Hematopoietic multipotent progenitor cell (in vitro differentiated cells): ENCODE data around the gene SLX1A. TPM values are rescaled to one million over a fixed set of nuclear protein-coding genes. Genes with fewer than 3 reads are reported as not detected.
"Not testable (repeated sequence)": the region's sequence is repeated elsewhere in the genome, so short reads cannot be mapped to it uniquely, and the experiment has no call there.

Source experiments
- DNase-seq, 3 donors: peaks; one replicate each; pipeline ENCODE4 v3.0.0-alpha.2; 2011 to 2015; ENCODE audit warnings: low read depth in 2 of 3, low spot score in 2 of 3
- total RNA-seq: library from RNA; depleted of rRNA; stranded (reverse); fragments of >200 nt; gene quantifications from one replicate; pipeline ENCODE4 v1.2.3, GENCODE V29; 2012

SLX1A gene
- 59.2 TPM for total RNA-seq

DNA sequence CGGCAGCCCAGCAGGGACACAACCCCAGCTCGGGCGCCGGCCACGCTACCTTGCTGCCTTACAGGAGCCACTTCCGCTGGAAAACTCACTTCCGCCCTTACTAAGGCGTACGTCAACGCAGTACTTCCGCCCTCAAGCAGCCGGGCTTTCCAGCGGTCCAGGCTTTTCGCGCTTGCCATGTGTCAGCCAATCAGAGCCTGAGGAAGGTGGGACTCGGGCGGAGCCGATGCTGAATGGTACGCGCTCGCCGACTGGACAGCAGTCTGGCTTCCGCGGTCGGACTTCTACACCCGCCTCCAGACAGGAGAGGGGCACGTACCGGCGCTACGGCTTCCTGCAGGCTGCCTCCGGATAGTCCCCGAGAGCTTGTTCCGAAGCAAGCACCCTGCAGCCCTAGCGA lies at the start of gene SLX1A, which contains the start of gene BOLA2B:
SLX1A (plus strand) TSS at position 261 of the 400 bp plus-strand sequence. CDS start 210 bp downstream, outside the sequence.
BOLA2B (minus strand) TSS at position 52 of the 400 bp plus-strand sequence. CDS start 71 bp downstream, outside the sequence.
- not testable (repeated sequence) for DNase-seq

DNA sequence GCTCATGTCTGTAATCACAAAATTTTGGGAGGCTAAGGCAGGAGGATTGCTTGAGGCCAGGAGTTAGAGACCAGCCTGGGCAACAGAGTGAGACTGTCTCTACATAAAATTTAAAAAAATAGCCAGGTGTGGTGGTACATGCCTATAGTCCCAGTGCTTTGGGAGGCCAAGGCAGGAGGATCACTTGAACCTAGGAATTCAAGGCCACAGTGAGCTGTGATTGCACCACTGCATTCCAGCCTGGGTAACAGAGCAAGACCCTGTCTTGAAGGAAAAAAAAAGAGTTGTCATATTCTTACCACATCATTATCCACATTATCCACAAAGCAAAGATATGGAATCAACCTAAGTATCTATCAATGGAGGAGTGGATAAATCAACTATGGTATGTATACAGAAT lies 49.7 kb upstream of the SLX1A start:
- DNase-seq = no peak

DNA sequence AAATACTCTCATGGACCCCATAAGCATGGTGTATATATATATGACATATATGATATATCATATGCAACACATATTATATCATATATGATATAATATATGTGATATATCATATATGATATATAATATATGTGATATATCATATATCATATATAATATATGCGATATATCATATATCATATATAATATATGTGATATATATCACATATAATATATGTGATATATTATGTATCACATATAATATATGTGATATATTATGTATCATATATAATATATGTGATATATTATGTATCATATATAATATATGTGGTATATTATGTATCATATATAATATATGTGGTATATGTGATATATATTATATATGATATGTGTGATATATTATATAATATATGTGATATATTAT lies 48.8 kb upstream of the SLX1A start:
- no peak for DNase-seq

DNA sequence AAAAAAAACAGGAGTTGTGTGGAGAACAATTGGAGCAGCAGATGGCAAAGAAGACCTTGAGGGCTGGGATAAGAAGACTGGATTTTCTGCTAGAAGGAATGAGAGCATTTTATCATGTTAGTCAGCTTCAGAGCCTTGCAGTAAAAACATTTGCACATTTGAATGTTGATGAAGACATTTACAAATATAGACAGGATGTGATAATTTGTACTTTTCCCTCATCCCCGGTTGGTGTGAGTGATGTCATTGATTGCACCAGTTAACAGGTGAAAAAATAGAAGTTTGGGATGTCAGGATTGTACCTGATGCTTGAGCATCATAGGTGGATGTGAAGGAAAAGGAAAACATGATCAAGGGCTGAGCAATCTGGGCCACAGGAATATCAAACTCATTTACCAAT lies 48.0 kb upstream of the SLX1A start:
- DNase-seq = no peak

DNA sequence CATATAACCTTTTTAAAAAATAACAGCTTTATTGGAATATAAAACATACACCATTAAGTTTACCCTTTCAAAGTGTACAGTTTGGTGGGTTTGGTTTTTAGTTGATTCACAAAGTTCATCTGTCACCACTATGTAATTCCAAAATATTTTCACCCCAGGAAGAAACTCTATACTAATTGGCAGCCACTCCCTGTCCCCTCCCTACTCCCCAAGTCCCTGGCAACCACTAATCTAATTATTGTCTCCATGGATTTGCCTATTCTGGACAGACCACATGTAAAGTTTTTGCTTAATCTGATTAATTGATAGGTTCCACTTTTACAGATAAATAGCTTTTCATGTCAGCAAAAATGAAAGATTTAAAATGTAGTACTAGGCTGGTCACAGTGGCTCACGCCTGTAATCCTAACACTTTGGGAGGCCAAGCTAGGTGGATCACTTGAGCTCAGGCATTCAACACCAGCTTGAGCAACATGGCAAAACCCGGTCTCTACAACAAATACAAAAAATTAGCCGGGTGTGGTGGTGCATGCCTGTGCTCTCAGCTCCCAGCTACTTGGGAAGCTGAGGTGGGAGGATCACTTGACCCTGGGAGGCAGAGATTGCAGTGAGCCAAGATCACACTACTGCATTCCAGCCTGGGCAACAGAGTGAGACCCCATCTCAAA lies 45.7 kb upstream of the SLX1A start:
- DNase-seq = no peak

DNA sequence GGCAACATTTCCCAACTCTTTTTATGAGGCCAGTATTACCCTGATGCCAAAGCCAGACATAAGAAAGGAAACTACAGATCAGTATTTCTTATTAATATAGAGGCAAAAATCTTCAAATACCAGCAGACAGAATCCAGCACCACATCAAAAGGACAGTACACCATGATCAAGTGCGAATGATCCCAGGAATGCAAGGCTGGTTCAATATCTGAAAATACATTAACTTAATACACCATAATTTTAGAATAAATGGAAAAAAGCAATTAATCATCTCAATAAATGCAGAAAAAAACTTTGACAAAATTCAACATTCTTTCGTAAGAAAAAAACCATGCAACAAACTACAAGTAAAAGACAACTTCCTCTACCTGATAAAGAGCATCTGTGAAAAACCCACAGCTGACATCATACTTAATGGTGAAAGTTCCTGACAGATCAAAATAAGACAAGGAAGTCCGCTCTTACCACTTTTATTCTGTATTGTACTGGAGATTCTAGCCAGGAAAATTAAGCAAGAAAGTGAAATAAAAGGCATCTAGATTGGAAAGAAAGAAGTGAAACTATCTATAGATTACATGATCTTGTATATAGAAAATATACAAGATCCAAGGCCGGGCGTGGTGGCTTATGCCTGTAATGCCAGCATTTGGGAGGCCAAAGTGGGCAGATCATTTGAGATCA lies 44.3 kb upstream of the SLX1A start:
- no peak for DNase-seq

DNA sequence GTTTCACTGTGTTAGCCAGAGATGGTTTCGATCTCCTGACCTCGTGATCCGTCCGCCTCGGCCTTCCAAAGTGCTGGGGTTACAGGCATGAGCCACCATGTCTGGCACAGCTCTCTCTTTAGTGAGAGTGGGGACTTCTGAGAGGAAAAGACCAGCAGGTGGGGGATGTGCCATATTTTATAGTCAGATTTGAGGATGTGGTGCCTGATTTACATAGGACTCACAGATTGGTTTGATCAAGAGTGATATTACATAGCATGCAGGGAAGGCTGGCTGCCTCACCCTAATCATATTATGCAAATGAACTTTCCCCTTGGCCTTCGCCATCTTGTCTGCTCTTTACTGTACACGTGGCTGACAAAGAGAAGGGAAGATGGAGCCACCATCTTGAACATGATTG lies 42.6 kb upstream of the SLX1A start:
- no peak for DNase-seq

DNA sequence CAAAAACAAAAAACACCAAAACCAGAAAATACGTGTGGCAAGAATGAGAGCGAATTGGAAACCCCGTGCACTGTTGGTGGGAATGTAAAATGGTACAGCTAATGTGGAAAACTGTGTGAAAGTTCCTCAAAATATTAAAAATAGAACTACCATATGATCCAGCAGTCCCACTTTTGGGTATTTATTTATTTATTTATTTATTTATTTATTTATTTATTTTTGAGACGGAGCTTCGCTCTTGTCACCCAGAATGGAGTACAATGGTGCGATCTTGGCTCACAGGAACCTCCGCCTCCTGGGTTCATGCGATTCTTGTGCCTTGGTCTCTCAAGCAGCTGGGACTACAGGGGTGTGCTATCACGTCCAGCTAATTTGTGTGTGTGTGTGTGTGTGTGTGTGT lies 41.2 kb upstream of the SLX1A start:
- DNase-seq = no peak

DNA sequence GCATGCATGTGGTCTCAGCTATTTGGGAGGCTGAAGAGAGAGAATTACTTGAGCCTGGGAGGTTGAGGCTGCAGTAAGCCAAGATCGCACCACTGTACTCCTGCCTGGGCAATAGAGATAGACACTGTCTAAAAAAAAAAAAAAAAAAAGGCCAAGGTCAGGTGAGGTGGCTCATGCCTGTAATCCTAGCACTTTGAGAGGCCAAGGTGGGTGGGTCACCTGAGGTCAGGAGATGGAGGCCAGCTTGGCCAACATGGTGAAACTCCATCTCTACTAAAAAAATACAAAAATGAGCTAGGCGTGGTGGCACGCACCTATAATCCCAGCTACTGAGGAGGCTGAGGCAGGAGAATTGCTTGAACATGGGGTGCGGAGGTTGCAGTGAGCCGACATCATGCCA lies 38.5 kb upstream of the SLX1A start:
- no peak for DNase-seq

DNA sequence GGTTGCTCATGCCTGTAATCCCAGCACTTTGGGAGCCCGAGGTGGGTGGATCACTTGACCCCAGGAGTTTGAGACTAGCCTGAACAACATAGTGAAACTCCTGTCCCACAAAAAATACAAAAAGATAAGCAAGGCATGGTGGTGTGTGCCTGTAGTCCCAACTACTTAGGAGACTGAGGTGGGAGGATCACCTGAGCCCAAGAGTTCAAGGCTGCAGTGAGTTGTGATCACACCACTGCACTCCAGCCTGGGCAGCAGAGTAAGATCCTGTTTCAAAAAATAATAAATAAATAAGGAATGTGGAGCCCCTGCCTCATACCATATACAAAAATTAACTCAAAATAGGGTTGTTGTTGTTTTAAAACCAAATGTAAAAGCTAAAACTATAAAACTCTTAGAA lies 36.5 kb upstream of the SLX1A start:
- DNase-seq = no peak

DNA sequence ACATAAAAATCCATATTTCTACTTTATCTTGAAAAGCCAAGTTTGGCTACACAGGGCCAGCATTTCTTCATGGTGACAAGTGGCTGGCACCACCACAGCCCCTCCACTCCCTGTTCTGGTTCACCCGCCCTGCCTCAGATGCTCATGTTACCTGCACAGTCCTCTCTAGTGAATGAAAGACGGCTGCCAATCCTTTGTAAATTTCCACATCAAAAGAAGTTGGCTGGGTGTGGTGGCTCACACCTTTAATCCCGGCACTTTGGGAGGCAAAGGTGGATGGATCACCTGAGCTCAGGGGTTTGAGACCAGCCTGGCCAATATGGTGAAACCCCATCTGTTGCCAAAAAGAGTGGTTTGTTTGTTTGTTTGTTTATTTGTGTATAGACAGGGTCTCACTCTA lies 30.1 kb upstream of the SLX1A start:
- no peak for DNase-seq

DNA sequence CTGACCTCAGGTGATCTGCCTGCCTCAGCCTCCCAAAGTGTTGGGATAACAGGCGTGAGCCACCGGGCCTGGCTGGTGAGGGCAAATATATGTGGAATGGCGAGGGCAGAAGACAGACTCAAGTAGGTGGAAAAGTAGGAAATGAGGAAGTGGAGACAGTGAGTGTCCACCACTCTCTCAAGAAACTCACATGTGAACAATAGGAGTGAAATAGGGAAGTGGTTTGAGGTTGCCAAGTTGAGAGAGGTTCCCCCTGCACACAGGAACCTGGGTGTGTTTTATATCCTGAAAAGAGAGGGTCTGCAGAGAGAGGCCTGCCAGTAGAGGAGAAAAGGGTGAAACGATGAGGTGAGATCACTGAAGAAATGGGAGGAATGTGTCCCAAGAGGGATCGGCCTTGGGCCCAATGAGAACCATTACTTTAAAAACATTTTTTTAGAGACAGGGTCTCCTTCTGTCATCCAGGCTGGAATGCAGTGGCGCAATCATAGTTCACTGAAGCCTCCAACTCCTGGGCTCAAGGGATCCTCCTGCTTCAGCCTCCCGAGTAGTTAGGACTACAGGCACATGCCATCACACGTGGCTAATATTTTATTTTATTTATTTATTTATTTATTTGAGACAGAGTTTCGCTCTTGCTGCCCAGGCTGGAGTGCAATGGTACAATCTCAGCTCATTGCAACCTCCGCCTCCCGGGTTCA lies 27.3 kb upstream of the SLX1A start:
- DNase-seq = peak in 2 of 3 donors; percentile 81 to 93

DNA sequence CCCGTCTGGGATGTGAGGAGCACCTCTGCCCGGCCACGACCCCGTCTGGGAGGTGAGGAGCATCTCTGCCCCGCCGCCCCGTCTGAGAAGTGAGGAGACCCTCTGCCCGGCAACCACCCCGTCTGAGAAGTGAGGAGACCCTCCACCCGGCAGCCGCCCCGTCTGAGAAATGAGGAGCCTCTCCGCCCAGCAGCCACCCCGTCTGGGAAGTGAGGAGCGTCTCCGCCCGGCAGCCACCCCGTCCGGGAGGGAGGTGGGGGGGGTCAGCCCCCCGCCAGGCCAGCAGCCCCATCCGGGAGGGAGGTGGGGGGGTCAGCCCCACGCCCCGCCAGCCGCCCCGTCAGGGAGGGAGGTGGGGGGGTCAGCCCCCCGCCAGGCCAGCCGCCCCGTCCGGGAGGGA lies 24.9 kb upstream of the SLX1A start:
- not testable (repeated sequence) for DNase-seq

DNA sequence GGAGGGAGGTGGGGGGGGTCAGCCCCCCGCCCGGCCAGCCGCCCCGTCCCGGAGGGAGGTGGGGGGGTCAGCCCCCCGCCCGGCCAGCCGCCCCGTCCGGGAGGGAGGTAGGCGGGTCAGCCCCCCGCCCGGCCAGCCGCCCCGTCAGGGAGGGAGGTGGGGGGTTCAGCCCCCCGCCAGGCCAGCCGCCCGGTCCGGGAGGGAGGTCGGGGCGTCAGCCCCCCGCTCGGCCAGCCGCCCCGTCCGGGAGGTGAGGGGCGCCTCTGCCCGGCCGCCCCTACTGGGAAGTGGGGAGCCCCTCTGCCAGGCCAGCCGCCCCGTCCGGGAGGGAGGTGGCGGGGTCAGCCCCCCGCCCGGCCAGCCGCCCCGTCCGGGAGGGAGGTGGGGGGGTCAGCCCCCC lies 24.3 kb upstream of the SLX1A start:
- not testable (repeated sequence) for DNase-seq

DNA sequence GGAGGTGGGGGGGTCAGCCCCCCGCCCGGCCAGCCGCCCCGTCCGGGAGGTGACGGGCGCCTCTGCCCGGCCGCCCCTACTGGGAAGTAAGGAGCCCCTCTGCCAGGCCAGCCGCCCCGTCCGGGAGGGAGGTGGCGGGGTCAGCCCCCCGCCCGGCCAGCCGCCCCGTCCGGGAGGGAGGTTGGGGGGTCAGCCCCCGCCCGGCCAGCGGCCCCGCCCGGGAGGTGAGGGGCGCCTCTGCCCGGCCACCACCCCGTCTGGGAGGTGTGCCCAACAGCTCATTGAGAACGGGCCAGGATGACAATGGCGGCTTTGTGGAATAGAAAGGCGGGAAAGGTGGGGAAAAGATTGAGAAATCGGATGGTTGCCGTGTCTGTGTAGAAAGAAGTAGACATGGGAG lies 23.5 kb upstream of the SLX1A start:
- DNase-seq = not testable (repeated sequence)

DNA sequence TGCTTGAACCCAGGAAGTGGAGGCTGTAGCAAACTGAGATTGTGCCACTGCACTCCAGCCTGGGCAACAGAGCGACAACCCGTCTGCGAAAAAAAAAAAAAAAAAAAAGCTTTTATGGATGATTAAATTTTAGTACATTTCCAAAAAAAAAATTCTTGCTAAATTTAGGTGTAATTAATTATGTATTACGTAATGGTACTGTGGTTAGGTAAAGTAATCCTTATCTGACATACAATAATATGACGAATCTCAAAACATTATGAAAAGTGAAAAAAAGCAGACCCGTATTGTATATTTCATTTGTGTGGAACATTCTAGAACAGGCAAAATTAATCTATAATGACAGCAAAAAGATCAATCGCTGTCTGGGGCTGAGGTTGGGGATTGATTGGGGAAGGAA lies 20.6 kb upstream of the SLX1A start:
- DNase-seq = no peak

DNA sequence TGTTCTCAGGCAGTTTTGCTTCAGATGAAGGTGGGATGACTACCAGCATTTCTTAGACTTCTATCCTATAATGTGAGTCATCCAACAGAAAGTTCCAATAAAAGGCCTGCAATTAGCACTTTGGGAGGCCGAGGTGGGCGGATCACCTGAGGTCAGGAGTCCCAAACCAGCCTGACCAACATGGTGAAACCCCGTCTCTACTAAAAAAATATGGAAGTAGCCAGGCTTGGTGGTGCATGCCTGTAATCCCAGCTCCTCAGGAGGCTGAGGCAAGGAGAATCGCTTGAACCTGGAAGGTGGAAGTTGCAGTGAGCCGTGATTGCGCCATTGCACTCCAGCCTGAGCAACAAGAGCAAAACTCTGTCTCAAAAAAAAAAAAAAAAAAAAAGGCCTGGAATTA lies 16.8 kb upstream of the SLX1A start:
- DNase-seq = not testable (repeated sequence)

DNA sequence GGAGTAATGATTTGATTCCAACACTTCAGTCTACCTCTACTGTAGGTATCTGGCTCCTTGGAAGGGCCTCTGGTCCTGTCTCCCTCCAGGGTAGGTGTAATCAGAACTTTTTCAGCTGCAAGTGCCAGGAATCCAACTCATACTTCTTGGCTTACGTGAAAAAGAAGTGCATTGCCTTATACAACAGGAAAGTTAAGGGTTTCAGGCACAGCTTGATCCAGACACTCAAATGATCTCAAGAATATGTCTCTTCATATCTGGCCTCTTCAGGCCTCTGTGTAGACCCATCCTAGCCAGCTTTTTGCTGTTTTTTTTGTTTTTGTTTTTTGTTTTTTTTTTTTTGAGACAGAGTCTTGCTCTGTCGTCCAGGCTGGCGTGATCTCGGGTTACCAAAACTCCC lies 14.5 kb upstream of the SLX1A start:
- DNase-seq = no peak

DNA sequence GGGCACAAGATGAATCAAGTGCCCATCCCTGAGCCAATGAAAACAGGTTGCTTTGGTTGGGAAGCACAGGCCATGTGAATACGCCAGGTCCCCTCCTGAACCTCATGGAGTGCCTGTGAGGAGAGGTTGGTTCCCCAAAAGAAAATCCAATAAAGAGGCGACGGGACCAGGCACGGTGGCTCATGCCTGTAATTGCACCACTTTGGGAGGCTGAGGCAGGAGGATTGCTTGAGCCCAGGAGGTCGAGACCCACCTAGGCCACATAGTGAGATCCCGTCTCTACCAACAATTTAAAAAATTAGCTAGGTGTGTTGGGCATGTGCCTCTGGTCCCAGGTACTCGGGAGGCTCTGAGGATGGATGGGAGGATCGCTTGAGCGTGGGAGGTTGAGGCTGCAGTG lies 13.7 kb upstream of the SLX1A start:
- no peak for DNase-seq

DNA sequence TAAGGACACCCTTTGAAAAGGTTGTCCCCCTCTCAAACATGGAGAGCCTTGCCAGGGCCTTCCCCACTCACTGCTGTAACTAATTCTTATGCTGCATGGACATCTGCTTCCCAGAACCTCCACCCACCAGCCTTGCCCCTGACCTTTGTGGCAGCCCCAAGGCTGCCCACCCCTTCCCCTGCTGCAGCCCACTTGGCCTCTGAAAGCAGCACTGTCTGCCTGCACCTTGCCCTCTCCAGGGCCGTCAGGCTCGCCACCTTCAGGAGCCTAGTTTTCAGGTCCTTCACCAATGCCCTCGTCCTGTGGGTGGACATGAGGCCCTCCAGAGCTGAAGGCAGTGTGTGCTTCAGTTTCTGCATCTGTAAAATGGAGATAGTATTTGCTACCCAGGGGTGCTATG lies 12.9 kb upstream of the SLX1A start:
- no peak for DNase-seq

DNA sequence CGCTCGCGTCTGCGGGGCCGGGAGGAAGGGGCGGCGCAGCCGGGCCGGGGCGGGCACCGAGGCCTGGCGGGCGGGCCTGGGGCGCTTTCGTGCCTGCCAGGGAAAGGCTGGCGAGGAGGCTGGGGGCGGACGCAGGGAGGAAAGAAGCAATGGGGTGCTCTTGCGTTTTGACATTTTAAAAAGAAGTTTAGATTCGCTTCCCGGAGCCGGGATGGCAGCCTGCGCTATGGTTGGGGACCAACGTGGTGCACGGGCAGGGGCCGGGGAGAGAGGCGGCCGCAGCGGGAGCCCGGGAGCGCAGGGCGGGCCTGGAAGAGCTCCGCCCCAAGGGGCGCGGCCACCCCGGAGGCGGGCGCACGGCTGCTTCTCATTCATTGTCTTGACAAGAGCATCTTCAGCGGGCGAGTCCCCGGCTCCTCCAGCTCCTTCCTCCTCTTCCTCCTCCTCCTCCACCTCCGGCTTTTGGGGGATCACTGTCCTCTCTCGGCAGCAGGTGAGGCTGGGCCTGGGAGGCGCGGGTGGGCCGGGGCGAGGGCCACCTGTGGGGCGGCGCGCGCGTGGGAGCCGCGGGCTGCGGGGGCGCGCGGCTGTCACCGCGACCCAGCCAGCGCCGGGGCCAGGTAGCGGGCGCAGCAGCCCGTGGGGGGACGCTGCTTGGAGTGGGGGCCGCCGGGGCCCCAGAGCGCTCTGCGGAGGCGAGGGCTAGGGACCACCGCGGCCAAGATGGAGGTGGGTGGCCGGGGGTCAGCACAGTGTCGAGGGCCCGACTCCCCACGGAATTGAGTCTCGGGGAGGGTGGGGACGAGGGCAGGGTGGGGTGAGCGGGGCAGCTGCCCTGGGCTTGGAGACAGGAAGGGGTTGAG lies 10.2 kb upstream of the SLX1A start, which contains the start of gene CORO1A:
CORO1A (plus strand) TSS at position 370 of the 863 bp plus-strand sequence. CDS start 1,608 bp downstream, outside the sequence.
- DNase-seq = peak; percentile 67 to 72 (median 70)
